Bronchial epithelial cell (primary cell): ENCODE results near the gene PAPPA2. TPM values are rescaled to one million over a fixed set of nuclear protein-coding genes. Genes with fewer than 3 reads are reported as not detected.

ENCODE experiments used
- DNase-seq: peaks from one replicate; pipeline ENCODE4 v3.0.0-alpha.2; 2010; ENCODE audit warnings: low read depth
- FAIRE-seq: peaks from 2 replicates; lab custom pipeline; 2011; peaks lifted over from hg19 to GRCh38; lab: Jason Lieb, UNC
- H3K27me3 ChIP-seq: 2 replicates; pipeline ENCODE4 v1.5.1; 2011; ENCODE audit warnings: low read length; ENCODE audit not compliant: control insufficient read depth, insufficient read depth
- H3K36me3 ChIP-seq: 2 replicates; pipeline ENCODE4 v1.5.1; 2011; ENCODE audit warnings: low read length; ENCODE audit not compliant: control insufficient read depth, insufficient read depth
- H3K4me3 ChIP-seq: 2 replicates; pipeline ENCODE4 v1.5.1; 2011; ENCODE audit warnings: mild to moderate bottlenecking, low read depth, low read length, control low read depth
- CTCF ChIP-seq: IDR thresholded peaks from 2 replicates; pipeline ENCODE4 v1.5.1; 2011; ENCODE audit warnings: mild to moderate bottlenecking, moderate library complexity, low read length, control low read depth, inconsistent platforms; ENCODE audit not compliant: insufficient read depth, severe bottlenecking
- total RNA-seq: library from RNA; depleted of rRNA; stranded (reverse); fragments of >200 nt; gene quantifications from 2 replicates; pipeline ENCODE4 v1.2.1, GENCODE V29; 2014

Gene PAPPA2
- total RNA-seq, 1 donor from 2014 or later = 8.7 TPM

GRCh38 chr1:176858433-176858916 lies 395.5 kb downstream of the PAPPA2 start:
- Histone ChIP-seq H3K4me3 (no peak overlapping the region), H3K36me3 (no peaks in the 10 kb centered on the region), H3K27me3 (no peaks in the 10 kb centered on the region)
- no peak for TF ChIP-seq CTCF
- no peak for FAIRE-seq
- DNase-seq = no peak

GRCh38 chr1:176863613-176864012 lies 400.6 kb downstream of the PAPPA2 start:
- TF ChIP-seq CTCF = no peak
- no peak for DNase-seq
- FAIRE-seq = no peak

GRCh38 chr1:176864211-176864610 lies 401.2 kb downstream of the PAPPA2 start:
- no peak for FAIRE-seq
- no peak for DNase-seq
- TF ChIP-seq CTCF = no peak
- Histone ChIP-seq H3K4me3 (no peak overlapping the region), H3K27me3 (no peaks in the 10 kb centered on the region), H3K36me3 (no peaks in the 10 kb centered on the region)

More at GRCh38 chr1:176863613-176864012, 400.6 kb downstream of the PAPPA2 start:
- Histone ChIP-seq H3K36me3 (no peaks in the 10 kb centered on the region), H3K4me3 (no peak overlapping the region), H3K27me3 (no peaks in the 10 kb centered on the region)

GRCh38 chr1:176866011-176866714 lies 403.2 kb downstream of the PAPPA2 start:
- H3K36me3 ChIP-seq = no peaks in the 10 kb centered on the region
- TF ChIP-seq CTCF = no peak
- FAIRE-seq = no peak
- no peak for DNase-seq
- H3K4me3 ChIP-seq = no peak overlapping the region
- no peaks in the 10 kb centered on the region for H3K27me3 ChIP-seq

GRCh38 chr1:176869577-176869976 lies 406.6 kb downstream of the PAPPA2 start:
- no peak for FAIRE-seq
- TF ChIP-seq CTCF = no peak

More at GRCh38 chr1:176869577-176869976, 406.6 kb downstream of the PAPPA2 start:
- H3K27me3 ChIP-seq = no peaks in the 10 kb centered on the region
- H3K36me3 ChIP-seq = no peaks in the 10 kb centered on the region
- no peak overlapping the region for H3K4me3 ChIP-seq
- DNase-seq = no peak
